GM18511 (cell line): Measurements from ENCODE around the gene MTMR3.

Experiments
- ATAC-seq: cut with Tn5 transposase; IDR thresholded peaks from one replicate; pipeline ENCODE4 v1.9.1; 2021; ENCODE audit warnings: mild to moderate bottlenecking, moderate library complexity; ENCODE audit not compliant: unreplicated experiment

MTMR3 gene

DNA sequence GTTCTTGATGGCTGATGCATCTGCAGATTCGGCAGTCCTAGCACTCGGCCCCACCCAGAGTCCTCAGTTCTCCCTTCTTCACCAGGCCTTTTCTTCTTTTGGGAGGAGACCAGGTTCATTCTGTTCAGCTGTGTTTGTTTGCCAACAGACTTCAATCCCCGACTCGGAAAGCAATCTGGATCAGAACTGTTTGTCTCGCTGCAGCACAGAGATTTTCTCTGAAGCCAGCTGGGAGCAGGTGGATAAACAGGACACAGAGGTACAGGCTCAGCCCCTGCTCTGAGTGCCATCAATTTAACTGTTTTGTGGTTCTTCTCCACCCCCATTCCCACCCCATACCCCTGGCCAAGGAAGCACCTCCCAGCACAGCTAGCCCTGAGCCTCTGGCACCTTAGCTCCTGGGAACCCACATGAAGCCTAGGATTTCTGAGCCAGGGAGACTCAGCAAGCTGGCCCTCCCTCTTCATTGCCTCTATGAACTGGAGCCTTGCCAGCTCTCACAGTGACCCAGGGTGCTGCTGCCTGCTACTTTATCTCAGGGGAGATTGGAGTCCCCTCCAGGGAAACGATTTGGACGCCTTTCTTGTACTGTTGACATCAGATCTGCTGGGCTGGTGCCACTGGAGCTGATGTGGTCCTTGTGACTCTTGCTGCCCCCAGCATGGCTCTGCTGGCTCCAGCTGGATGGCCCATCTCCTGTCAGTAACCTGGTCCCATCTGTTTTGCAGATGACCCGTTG, 139.1 kb downstream of the MTMR3 start:
- no peak for ATAC-seq

DNA sequence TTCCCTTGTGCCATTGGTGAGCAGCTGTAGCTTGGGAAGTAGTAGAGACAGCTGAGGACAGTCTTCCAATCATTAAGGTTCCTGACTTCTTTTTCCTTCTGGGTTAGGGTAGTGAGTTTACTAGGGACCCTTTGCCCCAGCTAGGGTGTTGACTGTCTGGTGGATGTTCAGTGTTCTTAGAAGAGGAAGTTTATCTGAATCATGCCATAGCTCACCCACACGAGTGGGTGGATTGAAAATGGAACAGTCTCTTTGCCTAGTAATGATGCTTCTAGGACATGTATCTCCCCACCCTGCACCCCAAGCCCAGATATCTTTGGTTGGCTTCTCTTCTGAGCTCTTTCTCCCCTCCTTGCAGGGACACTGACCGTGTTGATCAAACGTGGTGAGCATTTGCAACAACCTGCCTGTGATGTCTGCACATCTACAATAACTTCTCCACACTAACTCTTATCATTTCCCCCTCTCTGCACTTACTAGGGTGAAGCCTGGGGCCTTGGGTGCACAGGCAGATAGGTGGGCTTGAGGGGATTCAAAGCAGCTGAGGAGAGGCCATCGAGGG, 140.2 kb downstream of the MTMR3 start:
- ATAC-seq = no peak

DNA sequence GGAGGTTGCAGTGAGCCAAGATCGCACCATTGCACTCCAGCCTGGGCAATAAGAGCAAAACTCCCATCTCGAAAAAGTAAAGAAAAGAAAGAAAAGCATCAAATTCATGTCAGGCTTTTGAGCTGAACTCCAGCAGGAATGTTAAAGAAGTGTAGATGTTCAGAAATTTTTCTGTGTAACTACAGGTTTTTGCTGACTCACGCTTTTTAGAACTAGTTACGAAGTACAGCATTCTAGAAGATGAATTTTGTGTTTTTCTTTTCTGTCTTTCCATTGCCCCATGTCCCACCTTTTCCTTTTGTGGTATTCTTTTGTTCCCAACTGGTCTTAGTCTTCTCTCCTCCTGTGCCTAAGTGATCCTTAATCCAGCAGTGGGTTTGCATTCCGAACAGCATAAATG, 141.3 kb downstream of the MTMR3 start:
- ATAC-seq = no peak

DNA sequence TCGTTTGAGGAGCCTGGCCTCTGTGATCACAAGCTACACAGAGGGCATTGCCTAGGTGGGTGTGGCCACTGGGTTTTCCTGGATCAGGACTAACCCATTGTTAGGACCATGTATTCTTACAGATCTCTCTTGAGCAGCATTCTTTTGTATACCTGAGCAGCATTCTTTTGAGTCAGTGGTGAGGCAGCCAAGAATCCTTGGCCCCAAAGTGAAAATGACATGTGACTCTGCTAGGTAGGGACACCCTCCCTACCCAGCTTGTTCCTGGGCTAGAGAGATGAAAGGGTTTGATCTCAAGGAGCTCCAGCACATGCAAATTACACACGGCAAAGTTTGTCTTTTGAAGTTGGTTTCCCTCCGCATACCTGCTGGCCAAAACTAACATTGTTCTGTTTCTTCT, 142.2 kb downstream of the MTMR3 start:
- no peak for ATAC-seq

DNA sequence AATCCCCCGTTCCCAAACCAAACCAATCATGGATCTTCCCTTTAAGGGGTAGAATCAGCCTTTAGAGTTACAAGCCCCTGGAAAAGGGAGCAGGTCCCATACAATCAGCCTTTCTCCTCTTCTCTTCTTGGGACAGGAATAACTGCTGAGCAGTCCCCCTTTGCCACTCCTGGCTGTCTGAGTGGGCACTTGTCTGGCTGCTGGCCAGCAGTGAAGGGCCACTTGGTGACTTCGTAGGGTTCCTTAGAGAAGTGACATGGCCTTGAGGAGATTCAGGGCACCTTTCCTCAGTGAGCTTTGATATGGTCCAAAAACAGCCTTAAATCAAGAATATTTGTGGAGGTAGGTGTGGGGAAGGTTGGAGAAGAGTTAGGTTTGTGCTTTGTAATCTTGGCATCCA, 143.8 kb downstream of the MTMR3 start:
- no peak for ATAC-seq

DNA sequence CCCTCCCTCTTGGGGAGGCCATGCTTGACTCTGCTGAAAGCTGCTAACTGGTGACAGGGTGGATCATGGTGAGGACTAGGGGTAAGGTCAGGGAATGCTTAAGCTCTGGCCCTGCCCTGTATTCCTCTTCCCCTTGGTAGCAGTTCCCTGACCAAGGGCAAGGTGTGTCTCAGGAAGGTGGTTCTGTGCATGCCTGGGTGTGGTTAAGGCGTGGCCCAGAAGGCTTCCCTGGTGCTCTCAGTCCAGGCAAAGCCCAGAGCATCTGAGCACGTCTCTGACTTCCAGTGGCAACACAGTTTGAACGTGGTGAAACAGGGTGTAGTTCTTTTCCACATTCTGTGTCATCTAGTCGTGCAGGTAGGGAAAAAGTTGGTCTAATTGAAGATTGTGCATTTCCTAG, 144.2 kb downstream of the MTMR3 start:
- ATAC-seq = no peak

DNA sequence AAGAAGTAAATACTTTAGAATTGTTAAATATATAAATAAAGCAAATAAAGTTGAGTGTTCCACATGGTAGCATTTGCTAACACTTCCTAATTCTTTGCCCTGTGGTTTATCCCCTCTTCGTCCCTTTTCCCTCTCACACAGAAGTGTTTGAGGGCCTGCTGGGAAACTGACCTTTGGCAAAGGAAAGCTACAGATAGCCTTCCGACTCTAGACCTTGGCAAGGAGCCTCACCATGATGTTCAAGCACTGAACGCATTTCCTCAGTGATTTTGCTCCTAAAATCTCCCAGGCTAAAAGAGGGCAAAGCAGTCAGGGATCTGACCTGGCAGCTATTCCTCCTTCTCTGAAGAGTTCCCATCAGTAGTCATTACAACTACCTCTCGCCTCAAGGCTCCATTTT, 144.8 kb downstream of the MTMR3 start:
- ATAC-seq = no peak

DNA sequence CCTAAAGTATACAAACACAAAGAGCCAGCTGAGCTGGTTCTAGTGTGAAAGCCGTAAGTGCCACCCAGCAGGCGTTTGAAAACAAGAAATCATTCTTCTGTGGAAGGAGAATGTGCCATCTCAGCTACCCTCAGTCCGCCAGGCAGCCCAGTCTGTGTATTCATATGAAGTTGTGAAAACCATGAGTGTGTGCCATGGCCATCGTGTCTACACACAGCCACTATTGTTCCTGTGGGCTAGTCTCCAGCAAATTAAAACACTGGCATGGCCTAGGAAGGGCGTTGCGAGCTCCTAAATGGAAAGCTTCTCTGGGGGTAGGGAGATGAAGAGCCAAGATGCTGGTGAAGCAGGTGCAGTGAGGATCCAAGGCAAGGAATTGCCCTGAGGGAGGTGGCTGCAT, 145.8 kb downstream of the MTMR3 start:
- ATAC-seq = no peak

DNA sequence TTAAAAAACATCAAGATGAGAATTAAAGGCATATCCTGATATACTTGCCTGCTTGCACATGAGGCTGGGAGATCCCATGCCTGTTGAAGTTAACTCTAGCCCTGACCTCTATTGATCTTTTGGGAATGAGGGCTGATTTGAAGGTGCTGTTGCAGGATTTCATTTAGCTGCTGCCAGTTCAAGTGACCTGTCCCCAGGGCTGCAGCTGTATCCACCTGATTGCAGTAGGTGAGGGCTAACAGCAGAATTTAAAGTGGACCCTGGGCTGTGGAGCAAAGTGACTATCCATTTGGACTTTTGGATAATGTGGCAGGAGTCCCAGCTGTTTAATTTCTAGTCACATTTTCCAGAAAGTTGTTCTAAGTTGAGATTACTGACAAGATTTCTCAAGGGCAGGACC, 146.5 kb downstream of the MTMR3 start:
- ATAC-seq = no peak

DNA sequence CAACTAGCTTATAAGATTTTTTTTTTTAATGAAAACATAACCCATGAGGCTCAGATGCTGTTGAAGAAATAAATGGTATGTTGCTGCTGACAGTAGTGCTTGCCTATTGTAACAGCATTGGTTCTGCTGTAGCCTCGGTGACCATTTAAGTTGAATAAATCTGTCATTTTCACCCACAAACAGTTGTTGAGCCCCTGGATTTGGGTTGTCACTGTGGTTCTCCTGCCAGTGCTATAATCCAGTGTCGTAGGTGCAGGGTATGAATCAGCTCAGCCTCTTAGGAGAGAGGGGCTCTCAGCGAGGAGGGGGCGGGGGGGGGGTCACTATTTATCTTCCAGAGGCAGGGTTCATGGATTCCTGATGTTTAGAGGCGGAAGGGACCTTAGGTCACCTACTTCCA, 147.4 kb downstream of the MTMR3 start:
- ATAC-seq = no peak

DNA sequence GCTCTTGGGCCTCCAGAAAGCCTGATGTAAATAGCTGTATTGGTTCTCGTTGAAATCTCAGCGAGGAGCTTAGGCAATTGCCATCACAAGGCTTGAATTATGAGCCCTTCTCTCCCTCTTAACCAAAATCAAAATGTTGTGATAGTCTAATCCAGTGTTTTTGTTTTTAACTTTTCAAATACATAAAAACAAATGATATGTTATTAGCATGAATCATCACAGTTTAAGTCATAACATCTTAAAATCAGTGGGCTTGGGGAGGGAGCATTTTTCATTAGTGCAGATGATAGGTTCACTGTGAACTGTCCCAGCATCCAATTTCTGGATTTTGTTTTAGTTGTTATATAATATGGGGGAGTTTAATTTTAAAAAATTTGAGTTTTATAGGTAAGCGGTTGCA, 148.4 kb downstream of the MTMR3 start:
- no peak for ATAC-seq

DNA sequence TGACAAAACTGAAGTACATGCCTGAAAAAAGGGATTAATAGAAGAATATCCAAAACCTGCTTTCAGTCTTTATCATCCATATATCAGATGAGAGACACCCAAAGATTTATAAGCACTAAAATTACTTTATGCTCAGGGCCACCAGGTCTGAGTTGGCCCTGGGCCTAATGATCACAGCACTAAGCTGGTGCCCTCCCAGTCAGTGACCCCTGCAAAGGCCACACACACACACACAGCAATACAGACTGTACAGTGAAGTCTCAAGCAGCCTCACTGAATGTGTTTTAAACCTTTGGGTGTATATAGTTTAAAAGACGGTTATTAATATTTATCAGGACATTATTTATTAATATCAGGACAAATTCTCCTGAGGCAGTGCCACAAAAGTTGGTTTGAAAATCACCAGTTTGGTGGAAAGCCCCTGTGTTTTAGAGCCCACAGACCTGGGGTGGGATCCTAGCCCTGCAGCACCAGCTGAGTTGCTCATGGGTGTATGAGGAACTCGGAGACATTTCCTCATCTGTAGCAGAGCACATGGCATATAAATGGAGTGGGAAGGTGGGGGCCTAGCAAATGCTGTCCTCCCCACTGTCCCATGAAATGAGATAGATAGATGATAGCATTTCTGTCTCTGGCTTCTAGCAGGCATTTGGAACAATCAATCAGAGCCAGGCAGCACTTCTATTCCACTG, 148.9 kb downstream of the MTMR3 start:
- no peak for ATAC-seq

DNA sequence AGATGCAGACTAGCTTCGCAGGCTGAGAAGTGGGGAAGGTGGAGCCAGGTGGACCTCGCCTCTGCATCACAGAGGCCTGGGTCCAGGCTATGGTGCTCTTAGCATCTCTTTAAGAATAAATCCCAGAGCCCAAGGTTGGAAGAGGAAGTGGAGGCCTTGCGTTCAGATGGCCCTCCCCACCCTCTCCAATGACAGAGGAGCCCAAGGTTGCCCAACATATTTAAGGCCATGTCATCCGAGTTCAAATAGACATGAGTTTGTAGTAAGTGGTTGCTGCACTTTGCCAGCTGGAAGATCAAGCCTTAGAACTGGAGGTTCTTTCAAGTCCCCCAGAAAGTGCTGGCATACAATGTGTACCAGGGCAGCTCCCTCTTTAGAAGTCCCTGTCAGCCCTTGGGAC, 150.2 kb downstream of the MTMR3 start:
- ATAC-seq = no peak

DNA sequence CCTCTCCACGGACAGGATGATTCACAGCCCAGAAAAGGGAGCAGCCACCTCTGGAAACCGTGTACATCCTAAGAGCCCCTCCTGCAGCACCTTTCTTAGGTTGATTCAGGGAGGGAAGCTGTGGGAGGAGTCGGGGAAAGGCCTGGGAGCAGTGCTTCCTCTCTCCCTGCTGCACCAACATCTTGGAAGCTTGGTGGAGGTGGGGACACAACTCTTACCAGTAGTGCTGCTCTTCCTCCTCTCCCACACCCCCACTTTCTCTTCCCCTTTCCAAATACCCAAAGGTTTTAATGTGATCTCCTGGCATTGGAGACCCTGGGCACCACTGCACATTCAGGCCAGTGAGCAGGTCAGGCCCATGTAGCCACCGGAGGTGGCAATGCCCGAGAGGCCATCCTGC, 150.9 kb downstream of the MTMR3 start:
- no peak for ATAC-seq

DNA sequence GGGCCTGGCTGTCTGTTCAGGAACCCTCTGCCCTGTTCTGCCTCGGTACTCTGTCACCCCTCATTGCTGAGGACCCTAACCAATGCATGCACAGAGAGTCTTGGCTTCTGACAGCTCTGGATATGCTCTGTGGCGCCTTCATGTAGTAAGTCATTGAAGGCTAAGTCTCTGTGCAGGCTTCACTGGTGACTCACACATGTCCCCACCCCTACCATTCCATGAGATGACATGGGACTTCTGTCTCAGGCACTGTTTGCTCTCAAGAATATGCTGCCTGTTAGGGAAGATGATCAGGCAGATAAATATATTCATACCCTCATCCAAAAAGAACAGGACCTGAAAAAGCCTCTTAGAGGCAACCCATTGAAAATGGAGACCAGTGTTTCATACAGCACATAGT, 153.7 kb downstream of the MTMR3 start:
- ATAC-seq = no peak

DNA sequence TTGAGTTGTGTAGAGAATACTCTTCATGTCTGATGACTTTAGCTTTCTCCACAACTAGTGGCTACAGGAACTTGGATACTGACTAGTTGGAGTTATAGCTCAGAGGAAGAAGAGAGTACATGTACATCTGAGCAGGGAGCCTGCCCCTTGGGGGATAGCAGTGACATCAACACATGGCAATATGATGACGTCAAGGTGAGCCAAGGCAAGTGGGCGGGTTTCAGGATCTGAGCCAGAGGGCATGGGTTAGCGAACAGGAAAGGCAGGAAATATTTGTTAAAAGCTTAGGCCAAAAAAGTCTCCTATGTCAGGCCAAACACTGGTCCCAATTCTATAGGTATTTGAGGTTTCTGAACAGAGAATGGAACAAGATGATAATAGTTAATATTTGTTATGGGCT, 155.2 kb downstream of the MTMR3 start:
- no peak for ATAC-seq

DNA sequence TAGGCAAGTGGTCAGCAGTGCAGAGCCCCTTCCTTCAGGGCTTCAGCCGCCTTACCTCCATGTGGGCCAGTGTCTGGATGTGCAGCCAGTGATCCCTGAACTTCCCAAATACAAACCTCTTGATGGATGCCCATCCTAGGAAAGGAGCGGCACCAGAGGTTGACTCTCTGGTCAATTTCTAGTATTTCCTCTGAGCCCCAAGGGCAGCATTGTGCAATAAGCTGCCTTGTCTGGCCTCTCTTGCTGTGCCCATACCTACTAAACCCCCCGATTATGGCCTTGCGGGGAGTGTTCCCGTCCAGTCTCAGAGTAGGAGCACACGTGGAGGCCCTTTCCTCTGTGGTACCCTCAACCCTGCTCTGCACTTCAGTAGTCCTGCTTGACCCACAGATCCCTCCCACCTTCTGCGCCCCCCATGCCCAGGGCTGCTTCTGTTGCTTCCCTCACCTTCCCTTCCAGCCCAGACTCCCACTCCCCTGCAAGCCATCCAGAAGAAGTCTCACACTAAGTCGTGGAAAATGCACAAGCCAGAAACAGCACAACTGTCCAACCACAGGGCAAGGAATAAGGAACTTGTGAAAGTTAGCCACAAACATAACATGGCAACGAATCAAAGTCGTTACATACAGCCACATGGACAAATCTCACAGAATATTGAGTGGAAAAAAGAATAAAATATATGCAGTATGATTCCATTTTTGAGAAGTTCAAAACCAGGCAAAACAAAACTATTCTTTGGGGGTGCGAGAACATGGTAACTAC, 157.7 kb downstream of the MTMR3 start:
- ATAC-seq = no peak

DNA sequence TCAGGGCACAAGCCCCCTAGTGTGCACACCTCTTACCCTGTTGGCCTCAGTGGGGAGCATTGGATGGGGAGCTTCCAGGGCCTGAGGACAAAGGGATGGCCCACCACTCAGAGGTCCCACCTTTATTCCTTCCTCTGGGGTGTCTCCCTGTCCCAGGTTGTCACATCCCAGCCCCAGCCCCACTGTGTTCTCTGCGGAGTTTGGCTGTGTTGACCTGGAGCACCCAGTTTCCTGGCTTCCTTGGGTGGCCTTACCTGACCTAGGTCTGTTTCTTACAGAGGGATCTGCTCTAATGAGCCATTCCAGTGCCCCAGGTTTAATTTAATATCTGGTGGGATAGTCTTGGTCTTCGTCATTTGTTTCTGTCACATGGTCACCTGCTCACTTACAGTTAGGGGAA, 158.5 kb downstream of the MTMR3 start:
- no peak for ATAC-seq

DNA sequence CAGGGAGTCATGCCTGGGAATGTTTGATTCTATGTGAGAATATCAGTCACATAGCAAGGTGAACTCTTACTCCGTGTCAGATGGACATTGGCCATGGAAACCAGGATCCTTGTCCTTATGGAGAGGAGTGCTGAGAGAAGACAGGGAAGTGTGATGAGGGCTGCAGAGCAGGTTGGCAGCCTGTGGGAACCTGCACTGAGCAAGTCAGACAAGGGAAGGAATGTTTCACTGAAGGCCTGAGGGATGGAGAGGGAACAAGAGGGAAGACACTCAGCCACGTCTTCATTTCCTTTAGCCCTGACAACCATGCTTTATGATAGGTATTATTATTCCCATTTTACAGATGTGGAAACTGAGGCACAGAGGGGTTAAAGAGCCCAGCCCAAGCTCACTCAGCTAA, 158.9 kb downstream of the MTMR3 start:
- ATAC-seq = no peak

DNA sequence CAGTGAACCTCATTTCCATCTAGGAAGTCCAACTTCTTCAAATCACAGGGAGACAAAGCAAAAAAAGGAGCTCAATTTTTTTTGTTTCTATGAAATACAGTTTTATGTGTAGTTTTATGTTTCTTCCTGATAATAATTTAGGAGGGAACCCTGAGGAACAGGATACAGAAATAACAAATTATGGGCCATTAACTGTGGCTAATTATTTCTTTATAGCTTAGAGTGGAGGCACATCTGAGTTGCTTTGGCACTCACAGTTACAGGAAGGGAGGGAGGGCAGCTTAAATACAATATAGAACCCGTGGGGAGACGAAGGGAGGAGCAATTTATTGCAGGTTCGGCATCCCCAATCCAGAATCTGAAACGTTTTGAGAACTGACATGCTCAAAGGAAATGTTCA, 160.2 kb downstream of the MTMR3 start:
- ATAC-seq = no peak

DNA sequence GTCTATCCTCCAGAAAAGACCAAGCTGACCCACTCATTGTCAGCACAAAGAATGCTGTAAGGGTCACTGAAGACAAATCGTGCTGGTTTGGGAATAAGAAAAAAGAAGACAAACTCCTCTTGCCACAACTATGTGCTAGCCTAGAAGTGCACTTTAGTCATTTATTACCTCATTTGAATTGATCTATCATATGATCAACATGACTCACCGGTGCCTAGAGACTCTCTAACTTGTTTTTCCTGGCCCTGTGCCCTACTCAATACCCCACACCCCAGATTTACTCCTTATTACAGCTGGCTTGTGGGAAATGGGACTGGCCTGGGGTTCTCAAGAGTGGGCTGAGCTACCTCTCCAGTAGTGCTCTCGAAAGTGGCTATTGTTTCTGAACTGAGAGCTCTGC, 161.4 kb downstream of the MTMR3 start:
- no peak for ATAC-seq
